Measurements from ENCODE around the gene THAP4. TPM values are rescaled to one million over a fixed set of nuclear protein-coding genes. Genes with fewer than 3 reads are reported as not detected.

THAP4 gene
- total RNA-seq, 1 donor from 2014 or later = 40.9 TPM

- H3K27ac Mint-ChIP-seq (ENCODE audit: unreplicated experiment) = peak overlapping the region; percentile 33
- no peaks in the 10 kb centered on the region for H3K36me3 Mint-ChIP-seq (ENCODE audit: low read depth)
- H3K4me1 Mint-ChIP-seq (ENCODE audit: low read depth) = peaks cover 40% of the 10 kb centered on the region
- no peak for DNase-seq (ENCODE audit: low spot score)
- no peak for TF ChIP-seq CTCF (IDR thresholded peaks at IDR 0.05)
- H3K9me3 Mint-ChIP-seq (ENCODE audit: low read depth) = no peaks in the 10 kb centered on the region
- H3K27me3 Mint-ChIP-seq (ENCODE audit: low read depth) = no peaks in the 10 kb centered on the region
- H3K4me3 Mint-ChIP-seq (ENCODE audit: unreplicated experiment) = no peak overlapping the region
Measured at GRCh38 chr2:241641631-241642030, 4.7 kb upstream of the THAP4 start.

- no peaks in the 10 kb centered on the region for H3K9me3 Mint-ChIP-seq (ENCODE audit: low read depth)
- TF ChIP-seq CTCF (IDR thresholded peaks at IDR 0.05) = no peak
- H3K36me3 Mint-ChIP-seq (ENCODE audit: low read depth) = no peaks in the 10 kb centered on the region
- peaks cover 47% of the 10 kb centered on the region for H3K4me1 Mint-ChIP-seq (ENCODE audit: low read depth)
- no peak for DNase-seq (ENCODE audit: low spot score)
- H3K27me3 Mint-ChIP-seq (ENCODE audit: low read depth) = no peaks in the 10 kb centered on the region
- no peak overlapping the region for H3K27ac Mint-ChIP-seq (ENCODE audit: unreplicated experiment)
- no peak overlapping the region for H3K4me3 Mint-ChIP-seq (ENCODE audit: unreplicated experiment)
Measured at GRCh38 chr2:241640165-241640795, 3.3 kb upstream of the THAP4 start.

GRCh38 chr2:241639385-241639784 lies 2.4 kb upstream of the THAP4 start:
- Mint-ChIP-seq H3K4me1 (ENCODE audit: low read depth) (peaks cover 55% of the 10 kb centered on the region), H3K27ac (ENCODE audit: unreplicated experiment) (no peak overlapping the region), H3K4me3 (ENCODE audit: unreplicated experiment) (no peak overlapping the region), H3K36me3 (ENCODE audit: low read depth) (no peaks in the 10 kb centered on the region), H3K27me3 (ENCODE audit: low read depth) (no peaks in the 10 kb centered on the region), H3K9me3 (ENCODE audit: low read depth) (no peaks in the 10 kb centered on the region)
- no peak for TF ChIP-seq CTCF (IDR thresholded peaks at IDR 0.05)
- no peak for DNase-seq (ENCODE audit: low spot score)

GRCh38 chr2:241638940-241639339 lies 2.0 kb upstream of the THAP4 start:
- Mint-ChIP-seq H3K9me3 (ENCODE audit: low read depth) (no peaks in the 10 kb centered on the region), H3K4me3 (ENCODE audit: unreplicated experiment) (peak overlapping the region; percentile 74), H3K4me1 (ENCODE audit: low read depth) (peaks cover 55% of the 10 kb centered on the region), H3K27me3 (ENCODE audit: low read depth) (no peaks in the 10 kb centered on the region), H3K36me3 (ENCODE audit: low read depth) (peaks cover 1% of the 10 kb centered on the region), H3K27ac (ENCODE audit: unreplicated experiment) (peak overlapping the region; percentile 45)
- TF ChIP-seq CTCF (IDR thresholded peaks at IDR 0.05) = no peak
- DNase-seq (ENCODE audit: low spot score) = no peak

GRCh38 chr2:241637795-241638660 lies 1.1 kb upstream of the THAP4 start:
- Mint-ChIP-seq H3K27me3 (ENCODE audit: low read depth) (no peaks in the 10 kb centered on the region), H3K4me3 (ENCODE audit: unreplicated experiment) (peak overlapping the region; percentile 74), H3K9me3 (ENCODE audit: low read depth) (no peaks in the 10 kb centered on the region), H3K27ac (ENCODE audit: unreplicated experiment) (peak overlapping the region; percentile 90), H3K36me3 (ENCODE audit: low read depth) (peaks cover 4% of the 10 kb centered on the region), H3K4me1 (ENCODE audit: low read depth) (peaks cover 55% of the 10 kb centered on the region)
- no peak for DNase-seq (ENCODE audit: low spot score)
- TF ChIP-seq CTCF (IDR thresholded peaks at IDR 0.05) = no peak
